PC-3 (cell line): ENCODE measurements around the gene SLC15A4. TPM values are rescaled to one million over a fixed set of nuclear protein-coding genes. Genes with fewer than 3 reads are reported as not detected.

Experiments
- ATAC-seq: fragments of 200-7000 bp; cut with Tn5 transposase; 2 replicates; pipeline ENCODE4 v1.9.1; 2020; ENCODE audit warnings: mild to moderate bottlenecking, moderate library complexity
- BruUV-seq: library from RNA; stranded (reverse); fragments of 400-500 nt; replicated peaks from 2 replicates; lab custom pipeline; 2021; lab: Mats Ljungman, UMichigan
- CTCF ChIA-PET: fragments of 300-600 bp; sonication (Branson Sonifier 250); formaldehyde crosslinking; loops from one replicate; lab custom pipeline; 2022; ENCODE audit warnings: antibody characterized with exemption; lab: Charles Lee
- POLR2A ChIA-PET: fragments of 300-600 bp; sonication (Branson Sonifier 250); formaldehyde crosslinking; loops from one replicate; lab custom pipeline; 2022; ENCODE audit warnings: antibody characterized with exemption; ENCODE audit not compliant: unreplicated experiment; lab: Charles Lee
- DNase-seq: peaks from one replicate; pipeline ENCODE4 v3.0.0-alpha.2; 2015
- H2AFZ ChIP-seq: fragments of 300-600 bp; sonication (generic); 2 replicates; pipeline ENCODE4 v1.6.0; 2016; ENCODE audit warnings: antibody characterized with exemption, low read length
- H3F3A ChIP-seq: fragments of 300-600 bp; sonication (generic); one replicate; pipeline ENCODE4 v1.6.0; 2017; ENCODE audit warnings: antibody characterized with exemption, low read length, control low read depth, mild to moderate bottlenecking; ENCODE audit not compliant: unreplicated experiment
- H3K27ac ChIP-seq: fragments of 300-600 bp; sonication (generic); 2 replicates; pipeline ENCODE4 v1.5.1; 2016; ENCODE audit warnings: mild to moderate bottlenecking, low read length
- H3K27me3 ChIP-seq: fragments of 300-600 bp; sonication (generic); 2 replicates; pipeline ENCODE4 v1.6.1; 2016; ENCODE audit warnings: low read length, mixed read lengths
- H3K36me3 ChIP-seq: fragments of 300-600 bp; sonication (generic); 2 replicates; pipeline ENCODE4 v1.6.1; 2016; ENCODE audit warnings: low read depth, mixed run types, low read length, mixed read lengths
- H3K4me1 ChIP-seq: fragments of 300-600 bp; sonication (generic); 2 replicates; pipeline ENCODE4 v1.5.1; 2016; ENCODE audit warnings: low read length; ENCODE audit not compliant: insufficient read depth
- H3K4me2 ChIP-seq: fragments of 300-600 bp; sonication (generic); 2 replicates; pipeline ENCODE4 v1.6.0; 2016; ENCODE audit warnings: low read length
- H3K4me3 ChIP-seq: fragments of 300-600 bp; sonication (generic); 2 replicates; pipeline ENCODE4 v1.5.1; 2016; ENCODE audit warnings: mild to moderate bottlenecking, low read length, mixed read lengths
- H3K79me2 ChIP-seq: fragments of 300-600 bp; sonication (generic); 2 replicates; pipeline ENCODE4 v1.6.1; 2017; ENCODE audit warnings: low read length, mixed read lengths
- H3K9ac ChIP-seq: fragments of 300-600 bp; sonication (generic); 2 replicates; pipeline ENCODE4 v1.6.0; 2016; ENCODE audit warnings: mild to moderate bottlenecking, low read length
- H3K9me2 ChIP-seq: fragments of 300-600 bp; sonication (generic); replicated peaks from 2 replicates; pipeline ENCODE4 v1.6.1; 2016; ENCODE audit warnings: mixed run types, low read length, mixed read lengths
- H3K9me3 ChIP-seq: fragments of 300-600 bp; sonication (generic); 2 replicates; pipeline ENCODE4 v1.6.1; 2016; ENCODE audit warnings: low read length, mixed read lengths
- H4K20me1 ChIP-seq: fragments of 300-600 bp; sonication (generic); 2 replicates; pipeline ENCODE4 v1.6.1; 2016; ENCODE audit warnings: low read length, mixed read lengths
- EZH2 ChIP-seq: fragments of 300-600 bp; sonication (generic); IDR thresholded peaks from one replicate; pipeline ENCODE4 v1.6.1; 2017; ENCODE audit warnings: antibody characterized with exemption, mild to moderate bottlenecking, low read length; ENCODE audit not compliant: unreplicated experiment
- EZH2phosphoT487 ChIP-seq: fragments of 300-600 bp; sonication (generic); IDR thresholded peaks from 2 replicates; pipeline ENCODE4 v1.6.1; 2018; ENCODE audit warnings: mild to moderate bottlenecking, antibody characterized with exemption, low read length, borderline replicate concordance
- intact Hi-C: fragments of 100-400 bp; cut with micrococcal nuclease; formaldehyde crosslinking; loops from 2 replicates; pipeline ENCODE4 v1.9.0; 2023
- total RNA-seq: library from RNA; depleted of rRNA; stranded (reverse); fragments of >200 nt; gene quantifications from 2 replicates; pipeline ENCODE4 v1.2.3, GENCODE V29; 2014
- TF ChIP-seq, protein P1 (sequence below): fragments of 300-600 bp; sonication (generic); conservative IDR thresholded peaks from 2 replicates; pipeline ENCODE4 v1.5.1; 2017; ENCODE audit warnings: antibody characterized with exemption, low read depth, mild to moderate bottlenecking, low read length

SLC15A4 gene
- total RNA-seq, 1 experiment from 2014 or later, result 20.8 TPM

DNA sequence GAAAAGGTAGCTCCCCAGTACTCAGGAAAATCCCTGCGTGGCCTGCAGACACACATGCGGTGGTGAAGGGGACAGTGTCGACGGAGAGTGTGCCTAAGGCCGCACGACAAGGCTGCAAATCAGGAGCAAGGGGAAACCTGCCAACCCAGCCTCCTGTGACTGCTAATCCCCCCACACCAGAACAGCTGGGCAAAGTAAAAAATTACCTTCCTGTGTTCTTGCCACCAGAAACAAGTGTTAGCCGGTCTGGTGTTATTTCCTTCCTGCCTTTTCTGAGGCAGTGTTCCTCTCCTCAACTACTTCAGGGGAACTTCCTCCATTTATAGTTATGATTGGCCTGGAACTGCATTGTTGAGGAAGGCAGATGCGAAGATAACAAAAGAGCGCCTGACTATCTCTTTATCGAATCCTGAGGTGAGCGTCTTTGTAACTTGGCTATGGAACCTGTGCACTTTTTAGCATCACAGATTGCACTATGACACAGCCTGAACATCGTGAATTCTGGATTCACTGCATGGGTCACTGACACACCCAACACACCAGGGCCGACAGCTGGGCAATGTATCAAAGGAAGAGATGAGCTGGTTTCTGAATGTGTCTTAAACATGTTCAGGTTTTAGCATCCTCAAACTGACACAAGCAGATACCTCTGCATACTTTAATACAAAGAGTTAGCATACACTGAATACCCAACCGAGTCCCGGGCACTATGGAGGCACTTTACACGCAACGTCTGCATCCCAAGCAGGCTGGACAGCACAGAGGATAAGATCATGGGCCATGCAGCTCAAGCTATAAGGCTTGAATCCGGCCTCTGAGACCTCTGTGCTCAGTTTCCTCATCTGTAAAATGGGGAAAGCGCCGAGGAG, 28.9 kb downstream of the SLC15A4 start:
- Histone ChIP-seq H3K27ac (no peak overlapping the region), H3K4me1 (peaks cover 14% of the 10 kb centered on the region), H3K79me2 (no peaks in the 10 kb centered on the region), H3K4me3 (no peak overlapping the region), H3K9ac (no peak overlapping the region), H4K20me1 (no peaks in the 10 kb centered on the region), H3K9me3 (no peaks in the 10 kb centered on the region), H3K36me3 (peaks cover 62% of the 10 kb centered on the region), H3F3A (no peaks in the 10 kb centered on the region), H3K9me2 (no peaks in the 10 kb centered on the region), H3K4me2 (no peak overlapping the region), H3K27me3 (no peaks in the 10 kb centered on the region), H2AFZ (no peak overlapping the region)
- DNase-seq (no peak), ATAC-seq (no peak)
- ChIA-PET CTCF (no interaction called here), POLR2A (no interaction called here)
- no peak for TF ChIP-seq EZH2phosphoT487
- intact Hi-C loops, result no loop called here
- no TSS peak for BruUV-seq

DNA sequence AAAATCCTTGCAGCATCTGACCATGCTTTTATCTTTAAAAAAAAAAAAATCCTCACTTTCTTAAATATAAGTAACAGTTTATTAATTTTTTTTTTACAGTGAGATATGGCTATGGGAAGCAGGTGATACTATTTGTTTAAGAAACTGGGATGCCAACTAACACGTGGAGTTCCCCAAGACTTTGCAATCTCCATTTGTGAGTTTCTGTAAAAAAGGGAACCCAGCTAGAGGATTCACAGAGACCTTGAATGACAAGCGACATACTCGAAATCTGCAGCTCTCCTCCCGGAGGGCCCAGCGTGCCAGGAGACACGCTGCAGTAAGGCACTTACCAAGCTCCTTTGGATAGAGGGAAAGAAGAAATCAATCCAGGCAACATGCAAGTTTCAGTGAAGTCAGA, 30.1 kb downstream of the SLC15A4 start:
- Histone ChIP-seq H3F3A (no peaks in the 10 kb centered on the region), H3K27ac (no peak overlapping the region), H3K27me3 (no peaks in the 10 kb centered on the region), H3K36me3 (peaks cover 56% of the 10 kb centered on the region), H3K4me2 (no peak overlapping the region), H3K4me3 (no peak overlapping the region), H3K9ac (no peak overlapping the region), H3K4me1 (peaks cover 14% of the 10 kb centered on the region), H4K20me1 (no peaks in the 10 kb centered on the region), H3K9me2 (no peaks in the 10 kb centered on the region), H3K9me3 (no peaks in the 10 kb centered on the region), H3K79me2 (no peaks in the 10 kb centered on the region), H2AFZ (no peak overlapping the region)
- BruUV-seq, result no TSS peak
- no peak for ATAC-seq
- TF ChIP-seq, protein P1, sequence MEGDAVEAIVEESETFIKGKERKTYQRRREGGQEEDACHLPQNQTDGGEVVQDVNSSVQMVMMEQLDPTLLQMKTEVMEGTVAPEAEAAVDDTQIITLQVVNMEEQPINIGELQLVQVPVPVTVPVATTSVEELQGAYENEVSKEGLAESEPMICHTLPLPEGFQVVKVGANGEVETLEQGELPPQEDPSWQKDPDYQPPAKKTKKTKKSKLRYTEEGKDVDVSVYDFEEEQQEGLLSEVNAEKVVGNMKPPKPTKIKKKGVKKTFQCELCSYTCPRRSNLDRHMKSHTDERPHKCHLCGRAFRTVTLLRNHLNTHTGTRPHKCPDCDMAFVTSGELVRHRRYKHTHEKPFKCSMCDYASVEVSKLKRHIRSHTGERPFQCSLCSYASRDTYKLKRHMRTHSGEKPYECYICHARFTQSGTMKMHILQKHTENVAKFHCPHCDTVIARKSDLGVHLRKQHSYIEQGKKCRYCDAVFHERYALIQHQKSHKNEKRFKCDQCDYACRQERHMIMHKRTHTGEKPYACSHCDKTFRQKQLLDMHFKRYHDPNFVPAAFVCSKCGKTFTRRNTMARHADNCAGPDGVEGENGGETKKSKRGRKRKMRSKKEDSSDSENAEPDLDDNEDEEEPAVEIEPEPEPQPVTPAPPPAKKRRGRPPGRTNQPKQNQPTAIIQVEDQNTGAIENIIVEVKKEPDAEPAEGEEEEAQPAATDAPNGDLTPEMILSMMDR, result no peak
- TF ChIP-seq EZH2 (no peak), EZH2phosphoT487 (no peak)
- no peak for DNase-seq
- POLR2A ChIA-PET, result interaction anchor here (0.6 kb wide), 1 partner anchor 33 kb away, joined by 3 read pairs; no protein-coding TSS in a partner anchor
- CTCF ChIA-PET, result no interaction called here
- intact Hi-C loops, result no loop called here

DNA sequence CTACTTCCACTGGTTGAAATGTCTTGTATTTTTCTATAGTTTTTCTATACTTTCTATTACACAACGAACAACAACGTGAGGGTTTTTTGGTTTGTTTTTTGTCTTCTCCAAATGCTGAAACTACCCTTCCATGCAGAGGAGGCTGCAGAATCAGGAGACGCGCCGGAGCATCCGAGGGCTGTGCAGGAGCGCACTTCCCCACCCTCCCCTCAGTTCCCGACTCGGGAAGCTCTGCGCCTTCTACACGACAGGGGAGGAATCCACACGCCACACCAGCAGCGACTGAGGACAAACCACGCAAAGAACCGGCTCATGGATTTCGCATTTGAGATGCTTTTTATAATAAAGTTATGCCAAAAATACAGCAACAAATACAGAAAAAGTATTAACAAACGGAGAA, 30.9 kb downstream of the SLC15A4 start:
- Histone ChIP-seq H3K27me3 (no peaks in the 10 kb centered on the region), H3K36me3 (peaks cover 48% of the 10 kb centered on the region), H3F3A (no peaks in the 10 kb centered on the region), H3K4me3 (no peak overlapping the region), H3K4me2 (no peak overlapping the region), H4K20me1 (no peaks in the 10 kb centered on the region), H3K9ac (no peak overlapping the region), H2AFZ (no peak overlapping the region), H3K27ac (no peak overlapping the region), H3K9me3 (no peaks in the 10 kb centered on the region), H3K9me2 (no peaks in the 10 kb centered on the region), H3K4me1 (peaks cover 9% of the 10 kb centered on the region), H3K79me2 (no peaks in the 10 kb centered on the region)
- CTCF ChIA-PET, result no interaction called here
- no peak for TF ChIP-seq EZH2
- TF ChIP-seq, protein P1, result no peak
- TF ChIP-seq EZH2phosphoT487, result no peak
- DNase-seq (no peak), ATAC-seq (no peak)
- BruUV-seq, result no TSS peak
- POLR2A ChIA-PET, result no interaction called here
- intact Hi-C loops, result no loop called here
